ENCODE measurements around the gene CRHBP.

- TF ChIP-seq SUZ12 (IDR thresholded peaks at IDR 0.05) (no peak), FOXK2 (IDR thresholded peaks at IDR 0.05) (no peak), PKNOX1 (IDR thresholded peaks at IDR 0.05) (no peak), SP1 (IDR thresholded peaks at IDR 0.05) (no peak), LEF1 (IDR thresholded peaks at IDR 0.05; ENCODE audit: borderline replicate concordance) (no peak), L3MBTL2 (conservative IDR thresholded peaks at IDR 0.05) (no peak), FOXM1 (IDR thresholded peaks at IDR 0.05; ENCODE audit: borderline replicate concordance) (no peak), BHLHE40 (IDR thresholded peaks at IDR 0.05; ENCODE audit: borderline replicate concordance) (no peak), ELF4 (IDR thresholded peaks at IDR 0.05) (no peak), TARDBP (IDR thresholded peaks at IDR 0.05) (no peak), ARNT (IDR thresholded peaks at IDR 0.05) (no peak), FOXA1 (IDR thresholded peaks at IDR 0.05) (no peak), HDGF (IDR thresholded peaks at IDR 0.05; ENCODE audit: borderline replicate concordance) (no peak), NFRKB (IDR thresholded peaks at IDR 0.05) (no peak)
Measured at GRCh38 chr5:76941000-76941399, 11.8 kb upstream of the CRHBP start.

All from HEK293T (cell line).